ENCODE data around the gene SSBP4. TPM values are rescaled to one million over a fixed set of nuclear protein-coding genes. Genes with fewer than 3 reads are reported as not detected.

Gene SSBP4
- total and polyA plus RNA-seq, 9 of the 15 experiments (the other 6 are each of a cell fraction or from before 2014, with no cell fraction given): 1.1 to 189 (median 39.0) TPM

DNA sequence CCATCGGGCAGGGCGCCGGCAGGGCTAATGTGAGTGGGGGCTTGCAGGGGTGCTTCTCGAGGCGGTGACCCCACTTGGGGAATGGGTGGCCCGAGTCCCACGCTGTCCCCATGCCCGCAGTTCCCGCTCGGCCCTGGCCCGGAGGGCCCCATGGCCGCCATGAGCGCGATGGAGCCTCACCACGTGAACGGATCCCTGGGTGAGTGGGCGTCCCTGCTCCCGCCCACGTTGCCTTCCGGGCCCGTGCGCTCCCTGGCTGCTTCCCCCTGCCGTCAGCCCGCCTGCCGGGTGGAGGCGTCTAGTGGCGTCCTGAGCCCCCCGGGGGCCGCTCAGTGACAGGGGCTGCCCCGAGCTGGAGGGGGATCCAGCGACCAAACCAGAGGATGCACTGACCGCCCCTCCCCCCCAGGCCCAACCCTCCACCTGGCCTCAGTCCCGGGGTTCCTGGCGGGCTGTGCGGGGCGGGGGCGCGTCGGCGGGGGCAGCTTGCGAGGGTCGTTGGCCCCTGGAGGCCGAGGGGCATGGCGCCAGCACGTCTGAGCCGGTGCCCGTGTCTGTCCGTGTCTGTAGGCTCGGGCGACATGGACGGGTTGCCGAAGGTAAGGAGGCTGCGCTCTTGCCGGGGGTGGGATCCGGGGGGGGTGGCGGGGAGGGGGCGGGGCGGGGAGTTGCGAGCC, 14.0 kb downstream of the SSBP4 start (continued):
- TF ChIP-seq TEAD2 (tag; IDR thresholded peaks at IDR 0.05): no peak
- 0 out of 2 replicates have a peak, but pooled peaks have one; percentile 42 for TF ChIP-seq TOE1 (IDR thresholded peaks at IDR 0.05; ENCODE audit: borderline replicate concordance)
- TF ChIP-seq TOE1 (CRISPR knock-in tag; IDR thresholded peaks at IDR 0.05; ENCODE audit: borderline replicate concordance, low read depth): no peak
- peak; percentile 86 for TF ChIP-seq ZBTB7A (IDR thresholded peaks at IDR 0.05; ENCODE audit: borderline replicate concordance, control insufficient read depth, low read depth, low read length)
- peak; percentile 75 for TF ChIP-seq RBFOX2 (IDR thresholded peaks at IDR 0.05; ENCODE audit: low read depth, low read length)
- TF ChIP-seq, protein P1, sequence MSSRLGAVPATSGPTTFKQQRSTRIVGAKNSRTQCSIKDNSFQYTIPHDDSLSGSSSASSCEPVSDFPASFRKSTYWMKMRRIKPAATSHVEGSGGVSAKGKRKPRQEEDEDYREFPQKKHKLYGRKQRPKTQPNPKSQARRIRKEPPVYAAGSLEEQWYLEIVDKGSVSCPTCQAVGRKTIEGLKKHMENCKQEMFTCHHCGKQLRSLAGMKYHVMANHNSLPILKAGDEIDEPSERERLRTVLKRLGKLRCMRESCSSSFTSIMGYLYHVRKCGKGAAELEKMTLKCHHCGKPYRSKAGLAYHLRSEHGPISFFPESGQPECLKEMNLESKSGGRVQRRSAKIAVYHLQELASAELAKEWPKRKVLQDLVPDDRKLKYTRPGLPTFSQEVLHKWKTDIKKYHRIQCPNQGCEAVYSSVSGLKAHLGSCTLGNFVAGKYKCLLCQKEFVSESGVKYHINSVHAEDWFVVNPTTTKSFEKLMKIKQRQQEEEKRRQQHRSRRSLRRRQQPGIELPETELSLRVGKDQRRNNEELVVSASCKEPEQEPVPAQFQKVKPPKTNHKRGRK (tag; IDR thresholded peaks at IDR 0.05): no peak
- peak; percentile 42; the same call in 1 of the 2 replicates for TF ChIP-seq MXI1 (IDR thresholded peaks at IDR 0.05; ENCODE audit: low read depth, low read length)
- TF ChIP-seq KDM1A (IDR thresholded peaks at IDR 0.05): 0 out of 4 replicates have a peak, but pooled peaks of 1 of the 2 experiments have one; percentile 14
- TF ChIP-seq POLR2G (IDR thresholded peaks at IDR 0.05; ENCODE audit: low read depth, low read length): peak; percentile 89
- TF ChIP-seq POLR2AphosphoS2 (IDR thresholded peaks at IDR 0.05; ENCODE audit: low read length): peak; percentile 44; the same call in 1 of the 2 replicates
- TF ChIP-seq CHD1 (IDR thresholded peaks at IDR 0.05; ENCODE audit: low read length): peak; percentile 62
- TF ChIP-seq CREB1 (IDR thresholded peaks at IDR 0.05): peak; percentile 12; the same call in 1 of the 2 replicates
- TF ChIP-seq CREB1 (CRISPR knock-in tag; IDR thresholded peaks at IDR 0.05): peak; percentile 55
- no peak for TF ChIP-seq NR2C2 (CRISPR knock-in tag; IDR thresholded peaks at IDR 0.05)
- no peak for TF ChIP-seq NR2C2 (tag; IDR thresholded peaks at IDR 0.05)
- TF ChIP-seq NFATC3 (IDR thresholded peaks at IDR 0.05): no peak
- peak; percentile 59; the same call in 1 of the 2 replicates for TF ChIP-seq SP1 (CRISPR knock-in tag; IDR thresholded peaks at IDR 0.05)
- no peak for TF ChIP-seq ETV6 (IDR thresholded peaks at IDR 0.05; ENCODE audit: borderline replicate concordance in 1 of 2, low read depth in 2 of 2, low read length in 1 of 2)
- TF ChIP-seq ETV6 (CRISPR knock-in tag; IDR thresholded peaks at IDR 0.05; ENCODE audit: borderline replicate concordance): peak; percentile 73; the same call in 1 of the 2 replicates
- TF ChIP-seq FOXP1 (CRISPR knock-in tag; IDR thresholded peaks at IDR 0.05): no peak
- peak; percentile 77 for TF ChIP-seq SUPT5H (IDR thresholded peaks at IDR 0.05)
- peak; percentile 49 for TF ChIP-seq NFIC (IDR thresholded peaks at IDR 0.05)
- TF ChIP-seq ARID1B (IDR thresholded peaks at IDR 0.05): 0 out of 2 replicates have a peak, but pooled peaks have one; percentile 22
- TF ChIP-seq TRIM28 (IDR thresholded peaks at IDR 0.05): no peak
- TF ChIP-seq, protein P2, sequence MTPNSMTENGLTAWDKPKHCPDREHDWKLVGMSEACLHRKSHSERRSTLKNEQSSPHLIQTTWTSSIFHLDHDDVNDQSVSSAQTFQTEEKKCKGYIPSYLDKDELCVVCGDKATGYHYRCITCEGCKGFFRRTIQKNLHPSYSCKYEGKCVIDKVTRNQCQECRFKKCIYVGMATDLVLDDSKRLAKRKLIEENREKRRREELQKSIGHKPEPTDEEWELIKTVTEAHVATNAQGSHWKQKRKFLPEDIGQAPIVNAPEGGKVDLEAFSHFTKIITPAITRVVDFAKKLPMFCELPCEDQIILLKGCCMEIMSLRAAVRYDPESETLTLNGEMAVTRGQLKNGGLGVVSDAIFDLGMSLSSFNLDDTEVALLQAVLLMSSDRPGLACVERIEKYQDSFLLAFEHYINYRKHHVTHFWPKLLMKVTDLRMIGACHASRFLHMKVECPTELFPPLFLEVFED (CRISPR knock-in tag; conservative IDR thresholded peaks at IDR 0.05): 0 out of 2 replicates have a peak, but pooled peaks have one; percentile 19
- peak; percentile 44; the same call in 1 of the 2 replicates for TF ChIP-seq PML (IDR thresholded peaks at IDR 0.05; ENCODE audit: low read length)
- TF ChIP-seq ZFP36 (IDR thresholded peaks at IDR 0.05; ENCODE audit: low read depth, low read length, partially characterized antibody): no peak
- TF ChIP-seq MECOM (CRISPR knock-in tag; IDR thresholded peaks at IDR 0.05): no peak
- TF ChIP-seq NCOR1 (IDR thresholded peaks at IDR 0.05): peak; percentile 40; the same call in 1 of the 2 replicates

Measured in K562 (cell line).